ENCODE measurements around the gene PYDC1. TPM values are rescaled to one million over a fixed set of nuclear protein-coding genes. Genes with fewer than 3 reads are reported as not detected.

PYDC1 gene
- total and polyA plus RNA-seq, 2 experiments from 2014 or later: 1.8 TPM; not detected in 1

DNA sequence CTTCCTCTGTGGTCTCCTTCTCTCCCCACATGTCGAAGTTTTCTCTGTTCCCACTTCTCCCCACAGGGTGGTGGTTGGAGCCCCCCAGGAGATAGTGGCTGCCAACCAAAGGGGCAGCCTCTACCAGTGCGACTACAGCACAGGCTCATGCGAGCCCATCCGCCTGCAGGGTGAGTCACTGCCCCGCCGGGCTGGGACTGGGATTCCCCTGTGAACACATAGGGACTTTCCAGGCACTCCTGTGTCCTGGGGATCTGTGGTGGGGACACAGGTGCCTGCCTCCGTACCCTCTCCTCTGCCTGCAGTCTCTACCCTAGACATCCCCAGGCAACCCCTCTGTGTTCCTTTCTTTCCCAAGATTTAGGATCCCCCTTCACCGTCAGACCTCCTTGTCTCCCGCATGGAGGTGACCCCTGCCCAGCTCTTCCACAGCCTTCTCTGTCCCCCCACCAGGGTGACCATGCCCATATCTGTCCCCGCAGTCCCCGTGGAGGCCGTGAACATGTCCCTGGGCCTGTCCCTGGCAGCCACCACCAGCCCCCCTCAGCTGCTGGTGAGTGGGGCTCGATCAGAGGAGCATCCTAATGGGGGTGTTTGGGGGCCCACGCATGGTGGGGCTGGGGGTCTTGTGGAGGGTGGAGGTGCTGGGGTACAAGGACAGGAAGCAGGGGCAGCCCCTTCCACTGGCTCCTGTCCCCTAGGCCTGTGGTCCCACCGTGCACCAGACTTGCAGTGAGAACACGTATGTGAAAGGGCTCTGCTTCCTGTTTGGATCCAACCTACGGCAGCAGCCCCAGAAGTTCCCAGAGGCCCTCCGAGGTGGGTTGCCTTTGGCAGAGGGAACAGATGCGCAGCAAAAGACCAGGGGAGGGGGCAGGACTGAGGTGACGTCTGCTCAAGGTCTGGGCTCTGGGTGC is 48.7 kb upstream of the PYDC1 start:
- H3F3A ChIP-seq (replicated peaks; ENCODE audit: low read depth): no peaks in the 10 kb centered on the region
- H3K9me2 ChIP-seq (ENCODE audit: insufficient read depth): no peaks in the 10 kb centered on the region
- peak; percentile 40 for DNase-seq (ENCODE audit: low spot score)
- Mint-ChIP-seq H3K27me3 (ENCODE audit: insufficient read depth, low read depth, poor library complexity) (peaks cover 8% of the 10 kb centered on the region), H3K9me3 (no peaks in the 10 kb centered on the region; the same call in 2 of the 3 replicates), H3K27ac (peak overlapping the region; percentile 36; the same call in 1 of the 2 replicates), H3K4me1 (peaks cover 23% of the 10 kb centered on the region), H3K36me3 (ENCODE audit: low read depth) (no peaks in the 10 kb centered on the region), H3K4me3 (no peak overlapping the region)
- H3K27me3 ChIP-seq (ENCODE audit: insufficient read depth): no peaks in the 10 kb centered on the region
- H2AFZ ChIP-seq: peak overlapping the region; percentile 85; the same call in 1 of the 2 replicates
- H3K79me2 ChIP-seq (replicated peaks; ENCODE audit: insufficient read depth): no peaks in the 10 kb centered on the region
- no peaks in the 10 kb centered on the region for H4K20me1 ChIP-seq (replicated peaks; ENCODE audit: insufficient read depth)
- ATAC-seq: peak; percentile 90
- TF ChIP-seq STAT1 (IDR thresholded peaks at IDR 0.05; ENCODE audit: unreplicated experiment) (no peak), EZH2 (IDR thresholded peaks at IDR 0.05; ENCODE audit: low read depth, unreplicated experiment) (no peak)
- TF ChIP-seq, protein P1, sequence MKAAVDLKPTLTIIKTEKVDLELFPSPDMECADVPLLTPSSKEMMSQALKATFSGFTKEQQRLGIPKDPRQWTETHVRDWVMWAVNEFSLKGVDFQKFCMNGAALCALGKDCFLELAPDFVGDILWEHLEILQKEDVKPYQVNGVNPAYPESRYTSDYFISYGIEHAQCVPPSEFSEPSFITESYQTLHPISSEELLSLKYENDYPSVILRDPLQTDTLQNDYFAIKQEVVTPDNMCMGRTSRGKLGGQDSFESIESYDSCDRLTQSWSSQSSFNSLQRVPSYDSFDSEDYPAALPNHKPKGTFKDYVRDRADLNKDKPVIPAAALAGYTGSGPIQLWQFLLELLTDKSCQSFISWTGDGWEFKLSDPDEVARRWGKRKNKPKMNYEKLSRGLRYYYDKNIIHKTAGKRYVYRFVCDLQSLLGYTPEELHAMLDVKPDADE (IDR thresholded peaks at IDR 0.05): no peak
- TF ChIP-seq, protein P2, sequence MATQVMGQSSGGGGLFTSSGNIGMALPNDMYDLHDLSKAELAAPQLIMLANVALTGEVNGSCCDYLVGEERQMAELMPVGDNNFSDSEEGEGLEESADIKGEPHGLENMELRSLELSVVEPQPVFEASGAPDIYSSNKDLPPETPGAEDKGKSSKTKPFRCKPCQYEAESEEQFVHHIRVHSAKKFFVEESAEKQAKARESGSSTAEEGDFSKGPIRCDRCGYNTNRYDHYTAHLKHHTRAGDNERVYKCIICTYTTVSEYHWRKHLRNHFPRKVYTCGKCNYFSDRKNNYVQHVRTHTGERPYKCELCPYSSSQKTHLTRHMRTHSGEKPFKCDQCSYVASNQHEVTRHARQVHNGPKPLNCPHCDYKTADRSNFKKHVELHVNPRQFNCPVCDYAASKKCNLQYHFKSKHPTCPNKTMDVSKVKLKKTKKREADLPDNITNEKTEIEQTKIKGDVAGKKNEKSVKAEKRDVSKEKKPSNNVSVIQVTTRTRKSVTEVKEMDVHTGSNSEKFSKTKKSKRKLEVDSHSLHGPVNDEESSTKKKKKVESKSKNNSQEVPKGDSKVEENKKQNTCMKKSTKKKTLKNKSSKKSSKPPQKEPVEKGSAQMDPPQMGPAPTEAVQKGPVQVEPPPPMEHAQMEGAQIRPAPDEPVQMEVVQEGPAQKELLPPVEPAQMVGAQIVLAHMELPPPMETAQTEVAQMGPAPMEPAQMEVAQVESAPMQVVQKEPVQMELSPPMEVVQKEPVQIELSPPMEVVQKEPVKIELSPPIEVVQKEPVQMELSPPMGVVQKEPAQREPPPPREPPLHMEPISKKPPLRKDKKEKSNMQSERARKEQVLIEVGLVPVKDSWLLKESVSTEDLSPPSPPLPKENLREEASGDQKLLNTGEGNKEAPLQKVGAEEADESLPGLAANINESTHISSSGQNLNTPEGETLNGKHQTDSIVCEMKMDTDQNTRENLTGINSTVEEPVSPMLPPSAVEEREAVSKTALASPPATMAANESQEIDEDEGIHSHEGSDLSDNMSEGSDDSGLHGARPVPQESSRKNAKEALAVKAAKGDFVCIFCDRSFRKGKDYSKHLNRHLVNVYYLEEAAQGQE (IDR thresholded peaks at IDR 0.05; ENCODE audit: unreplicated experiment): no peak
- TF ChIP-seq, protein P3, sequence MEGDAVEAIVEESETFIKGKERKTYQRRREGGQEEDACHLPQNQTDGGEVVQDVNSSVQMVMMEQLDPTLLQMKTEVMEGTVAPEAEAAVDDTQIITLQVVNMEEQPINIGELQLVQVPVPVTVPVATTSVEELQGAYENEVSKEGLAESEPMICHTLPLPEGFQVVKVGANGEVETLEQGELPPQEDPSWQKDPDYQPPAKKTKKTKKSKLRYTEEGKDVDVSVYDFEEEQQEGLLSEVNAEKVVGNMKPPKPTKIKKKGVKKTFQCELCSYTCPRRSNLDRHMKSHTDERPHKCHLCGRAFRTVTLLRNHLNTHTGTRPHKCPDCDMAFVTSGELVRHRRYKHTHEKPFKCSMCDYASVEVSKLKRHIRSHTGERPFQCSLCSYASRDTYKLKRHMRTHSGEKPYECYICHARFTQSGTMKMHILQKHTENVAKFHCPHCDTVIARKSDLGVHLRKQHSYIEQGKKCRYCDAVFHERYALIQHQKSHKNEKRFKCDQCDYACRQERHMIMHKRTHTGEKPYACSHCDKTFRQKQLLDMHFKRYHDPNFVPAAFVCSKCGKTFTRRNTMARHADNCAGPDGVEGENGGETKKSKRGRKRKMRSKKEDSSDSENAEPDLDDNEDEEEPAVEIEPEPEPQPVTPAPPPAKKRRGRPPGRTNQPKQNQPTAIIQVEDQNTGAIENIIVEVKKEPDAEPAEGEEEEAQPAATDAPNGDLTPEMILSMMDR (conservative IDR thresholded peaks at IDR 0.05; ENCODE audit: low read depth in 2 of 2): peak in 1 of 2 experiments; percentile 18; a peak in 1 of 4 replicates
- no peaks in the 10 kb centered on the region for H3K36me3 ChIP-seq (ENCODE audit: insufficient read depth)
- H3K4me3 ChIP-seq: no peak overlapping the region
- H3K4me2 ChIP-seq: no peak overlapping the region
- peaks cover 7% of the 10 kb centered on the region; the same call in 1 of the 2 replicates for H3K4me1 ChIP-seq (ENCODE audit: insufficient read depth)
- H3K27ac ChIP-seq (ENCODE audit: low read depth): no peak overlapping the region

DNA sequence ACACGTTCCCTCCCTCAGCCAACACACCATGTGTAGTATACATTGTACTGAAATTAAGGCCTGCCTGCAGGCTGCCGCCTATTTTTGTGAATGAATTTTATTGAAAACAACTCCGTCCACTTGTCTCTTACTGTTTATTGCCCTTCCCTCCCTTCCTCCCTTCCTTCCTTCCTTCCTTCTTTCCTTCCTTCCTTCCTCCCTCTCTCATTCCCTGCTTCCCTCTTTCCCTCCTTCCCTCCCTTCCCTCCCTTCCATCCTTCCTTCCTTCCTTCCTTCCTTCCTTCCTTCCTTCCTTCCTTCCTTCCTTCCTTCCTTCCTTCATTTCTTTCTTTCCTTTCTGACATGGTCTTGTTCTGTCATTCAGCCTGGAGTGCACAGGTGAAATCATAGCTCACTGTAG is 45.1 kb upstream of the PYDC1 start:
- no peaks in the 10 kb centered on the region; the same call in 2 of the 3 replicates for H3K9me3 Mint-ChIP-seq
- Histone ChIP-seq H4K20me1 (replicated peaks; ENCODE audit: insufficient read depth) (no peaks in the 10 kb centered on the region), H3K4me3 (no peak overlapping the region), H3K9me2 (ENCODE audit: insufficient read depth) (no peaks in the 10 kb centered on the region), H3K79me2 (replicated peaks; ENCODE audit: insufficient read depth) (no peaks in the 10 kb centered on the region), H3K27me3 (ENCODE audit: insufficient read depth) (no peaks in the 10 kb centered on the region), H3K4me1 (ENCODE audit: insufficient read depth) (no peaks in the 10 kb centered on the region), H3K36me3 (ENCODE audit: insufficient read depth) (no peaks in the 10 kb centered on the region), H3K4me2 (no peak overlapping the region), H3K27ac (ENCODE audit: low read depth) (no peak overlapping the region), H3F3A (replicated peaks; ENCODE audit: low read depth) (no peaks in the 10 kb centered on the region), H2AFZ (no peak overlapping the region)
- no peaks in the 10 kb centered on the region for H3K36me3 Mint-ChIP-seq (ENCODE audit: low read depth)
- H3K4me1 Mint-ChIP-seq: peaks cover 7% of the 10 kb centered on the region
- H3K27ac Mint-ChIP-seq: no peak overlapping the region
- H3K27me3 Mint-ChIP-seq (ENCODE audit: insufficient read depth, low read depth, poor library complexity): peaks cover 4% of the 10 kb centered on the region
- no peak for ATAC-seq
- DNase-seq (ENCODE audit: low spot score): no peak
- no peak overlapping the region for H3K4me3 Mint-ChIP-seq
- TF ChIP-seq NANOG (IDR thresholded peaks at IDR 0.05; ENCODE audit: borderline replicate concordance): no peak
- TF ChIP-seq CREB1 (CRISPR knock-in tag; IDR thresholded peaks at IDR 0.05; ENCODE audit: low read depth): no peak
- TF ChIP-seq, protein P1 (IDR thresholded peaks at IDR 0.05): no peak
- no peak for TF ChIP-seq EZH2 (IDR thresholded peaks at IDR 0.05; ENCODE audit: low read depth, unreplicated experiment)
- no peak for TF ChIP-seq POLR2AphosphoS5 (IDR thresholded peaks at IDR 0.05; ENCODE audit: low read depth)
